Adrenal gland (tissue), 5 donors: ENCODE data around the gene FARP2.

Experiments
- POLR2A ChIP-seq, 2 donors: fragments of 450-650 bp; IDR thresholded peaks; one replicate each; pipeline ENCODE4 v1.6.1; 2017; ENCODE audit warnings: antibody characterized with exemption in 2 of 2, mild to moderate bottlenecking in 2 of 2, moderate library complexity in 1 of 2
- TF ChIP-seq, protein P1 (sequence below), 6 experiments: fragments of 450-650 bp in 4 of 6; fragments of 200-600 bp in 2 of 6; sonication (generic) in 1 of 6; IDR thresholded peaks; 1 replicate in 5 of 6; 2 replicates in 1 of 6; pipeline versions ENCODE4 v1.5.1 to v1.8.0; 2016 to 2021; ENCODE audit warnings: antibody characterized with exemption in 6 of 6, mild to moderate bottlenecking in 2 of 6, moderate library complexity in 1 of 6
- donor health status: DM: no; HTN: no; CAD: no.

DNA sequence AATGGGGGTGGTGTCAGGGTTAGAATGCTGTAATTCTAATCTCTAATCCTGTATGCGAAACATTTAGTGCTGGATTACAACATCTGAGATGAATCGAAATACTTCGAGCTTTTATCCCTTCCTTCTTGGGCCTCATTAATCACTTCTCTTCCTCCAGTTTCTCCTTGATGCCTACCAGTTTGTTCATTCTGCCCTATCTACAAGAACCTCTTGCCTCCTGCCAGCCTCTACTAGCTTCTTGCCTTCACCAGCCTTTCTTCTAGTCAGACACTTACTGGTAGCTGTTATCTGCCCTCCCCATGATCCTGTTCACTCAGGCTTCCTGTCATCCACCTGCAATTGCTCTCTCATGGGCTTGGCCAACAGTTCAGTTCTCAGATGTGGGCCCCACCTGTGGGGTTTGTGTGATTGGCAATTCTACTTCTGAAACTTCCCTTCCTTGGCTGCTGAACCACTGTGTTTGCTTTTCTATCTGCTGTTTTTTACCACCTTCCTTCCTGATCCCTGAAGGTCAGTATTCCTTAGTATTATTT, 15.4 kb upstream of the FARP2 start:
- TF ChIP-seq, protein P1, sequence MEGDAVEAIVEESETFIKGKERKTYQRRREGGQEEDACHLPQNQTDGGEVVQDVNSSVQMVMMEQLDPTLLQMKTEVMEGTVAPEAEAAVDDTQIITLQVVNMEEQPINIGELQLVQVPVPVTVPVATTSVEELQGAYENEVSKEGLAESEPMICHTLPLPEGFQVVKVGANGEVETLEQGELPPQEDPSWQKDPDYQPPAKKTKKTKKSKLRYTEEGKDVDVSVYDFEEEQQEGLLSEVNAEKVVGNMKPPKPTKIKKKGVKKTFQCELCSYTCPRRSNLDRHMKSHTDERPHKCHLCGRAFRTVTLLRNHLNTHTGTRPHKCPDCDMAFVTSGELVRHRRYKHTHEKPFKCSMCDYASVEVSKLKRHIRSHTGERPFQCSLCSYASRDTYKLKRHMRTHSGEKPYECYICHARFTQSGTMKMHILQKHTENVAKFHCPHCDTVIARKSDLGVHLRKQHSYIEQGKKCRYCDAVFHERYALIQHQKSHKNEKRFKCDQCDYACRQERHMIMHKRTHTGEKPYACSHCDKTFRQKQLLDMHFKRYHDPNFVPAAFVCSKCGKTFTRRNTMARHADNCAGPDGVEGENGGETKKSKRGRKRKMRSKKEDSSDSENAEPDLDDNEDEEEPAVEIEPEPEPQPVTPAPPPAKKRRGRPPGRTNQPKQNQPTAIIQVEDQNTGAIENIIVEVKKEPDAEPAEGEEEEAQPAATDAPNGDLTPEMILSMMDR (IDR thresholded peaks at IDR 0.05) = no peak
- TF ChIP-seq POLR2A (IDR thresholded peaks at IDR 0.05) = no peak
